HUES6 (cell line): ENCODE measurements around the gene LMF1.

Experiments
- H3K27ac ChIP-seq: 2 replicates; pipeline ENCODE4 v1.7.0; 2013; ENCODE audit warnings: low read depth, mild to moderate bottlenecking, low read length, inconsistent platforms
- H3K27me3 ChIP-seq: 2 replicates; pipeline ENCODE4 v1.6.1; 2013; ENCODE audit warnings: low read length; ENCODE audit not compliant: control insufficient read depth, insufficient read depth
- H3K36me3 ChIP-seq: 2 replicates; pipeline ENCODE4 v1.6.1; 2013; ENCODE audit warnings: low read length; ENCODE audit not compliant: control insufficient read depth, insufficient read depth
- H3K4me1 ChIP-seq: 2 replicates; pipeline ENCODE4 v1.6.1; 2013; ENCODE audit warnings: low read length; ENCODE audit not compliant: control insufficient read depth, insufficient read depth
- H3K4me3 ChIP-seq: 2 replicates; pipeline ENCODE4 v1.5.1; 2013; ENCODE audit warnings: low read depth, low read length
- H3K9ac ChIP-seq: one replicate; pipeline ENCODE4 v1.6.1; 2013; ENCODE audit warnings: mild to moderate bottlenecking, low read length
- H3K9me3 ChIP-seq: 2 replicates; pipeline ENCODE4 v1.6.1; 2013; ENCODE audit warnings: low read depth, low read length; ENCODE audit not compliant: control insufficient read depth, insufficient read depth

LMF1 gene

GRCh38 chr16:878886-879285 lies 91.9 kb downstream of the LMF1 start:
- Histone ChIP-seq H3K27ac (no peak overlapping the region; the same call in 1 of the 2 replicates), H3K9me3 (no peaks in the 10 kb centered on the region), H3K4me1 (no peaks in the 10 kb centered on the region), H3K27me3 (no peaks in the 10 kb centered on the region), H3K36me3 (no peaks in the 10 kb centered on the region), H3K4me3 (no peak overlapping the region), H3K9ac (no peak overlapping the region)

GRCh38 chr16:878072-878784 lies 92.6 kb downstream of the LMF1 start:
- H3K27me3 ChIP-seq: no peaks in the 10 kb centered on the region
- no peaks in the 10 kb centered on the region for H3K36me3 ChIP-seq
- H3K9me3 ChIP-seq: no peaks in the 10 kb centered on the region
- H3K27ac ChIP-seq: no peak overlapping the region
- H3K4me3 ChIP-seq: no peak overlapping the region
- H3K9ac ChIP-seq: no peak overlapping the region
- H3K4me1 ChIP-seq: no peaks in the 10 kb centered on the region

GRCh38 chr16:877242-878071 lies 93.3 kb downstream of the LMF1 start:
- no peaks in the 10 kb centered on the region for H3K27me3 ChIP-seq

GRCh38 chr16:876523-877241 lies 94.1 kb downstream of the LMF1 start:
- Histone ChIP-seq H3K9ac (no peak overlapping the region), H3K36me3 (no peaks in the 10 kb centered on the region), H3K27me3 (no peaks in the 10 kb centered on the region), H3K27ac (no peak overlapping the region), H3K4me3 (no peak overlapping the region), H3K9me3 (no peaks in the 10 kb centered on the region), H3K4me1 (no peaks in the 10 kb centered on the region)

More at GRCh38 chr16:877242-878071, 93.3 kb downstream of the LMF1 start:
- no peak overlapping the region for H3K4me3 ChIP-seq
- no peaks in the 10 kb centered on the region for H3K9me3 ChIP-seq
- H3K36me3 ChIP-seq: no peaks in the 10 kb centered on the region
- no peak overlapping the region for H3K9ac ChIP-seq
- H3K4me1 ChIP-seq: no peaks in the 10 kb centered on the region
- no peak overlapping the region for H3K27ac ChIP-seq

GRCh38 chr16:876041-876335 lies 94.8 kb downstream of the LMF1 start:
- no peaks in the 10 kb centered on the region for H3K27me3 ChIP-seq
- H3K9ac ChIP-seq: no peak overlapping the region
- no peaks in the 10 kb centered on the region for H3K9me3 ChIP-seq
- no peaks in the 10 kb centered on the region for H3K4me1 ChIP-seq
- no peak overlapping the region for H3K4me3 ChIP-seq
- H3K36me3 ChIP-seq: no peaks in the 10 kb centered on the region
- no peak overlapping the region for H3K27ac ChIP-seq

- Histone ChIP-seq H3K9ac (no peak overlapping the region), H3K27ac (no peak overlapping the region)
Measured at GRCh38 chr16:875182-876040, 95.4 kb downstream of the LMF1 start.

GRCh38 chr16:874366-875181 lies 96.2 kb downstream of the LMF1 start:
- Histone ChIP-seq H3K9me3 (no peaks in the 10 kb centered on the region), H3K36me3 (no peaks in the 10 kb centered on the region), H3K4me1 (no peaks in the 10 kb centered on the region), H3K27me3 (no peaks in the 10 kb centered on the region), H3K4me3 (no peak overlapping the region), H3K27ac (no peak overlapping the region), H3K9ac (no peak overlapping the region)

More at GRCh38 chr16:875182-876040, 95.4 kb downstream of the LMF1 start:
- Histone ChIP-seq H3K9me3 (no peaks in the 10 kb centered on the region), H3K4me1 (no peaks in the 10 kb centered on the region), H3K36me3 (no peaks in the 10 kb centered on the region), H3K4me3 (no peak overlapping the region), H3K27me3 (no peaks in the 10 kb centered on the region)

GRCh38 chr16:873889-874288 lies 96.9 kb downstream of the LMF1 start:
- Histone ChIP-seq H3K4me1 (no peaks in the 10 kb centered on the region), H3K9me3 (no peaks in the 10 kb centered on the region), H3K4me3 (no peak overlapping the region), H3K36me3 (no peaks in the 10 kb centered on the region), H3K9ac (no peak overlapping the region), H3K27ac (no peak overlapping the region), H3K27me3 (no peaks in the 10 kb centered on the region)

GRCh38 chr16:873243-873661 lies 97.5 kb downstream of the LMF1 start:
- H3K4me1 ChIP-seq: no peaks in the 10 kb centered on the region
- no peak overlapping the region for H3K27ac ChIP-seq
- H3K4me3 ChIP-seq: no peak overlapping the region
- H3K9me3 ChIP-seq: no peaks in the 10 kb centered on the region
- no peak overlapping the region for H3K9ac ChIP-seq
- H3K27me3 ChIP-seq: no peaks in the 10 kb centered on the region
- H3K36me3 ChIP-seq: no peaks in the 10 kb centered on the region
